Left lobe of liver (tissue), 2 donors: Measurements from ENCODE around the gene CREB3L2. TPM values are rescaled to one million over a fixed set of nuclear protein-coding genes. Genes with fewer than 3 reads are reported as not detected.
A peak's percentile ranks its signal among the peaks of the same experiment; 100 is the strongest.
"Not testable (repeated sequence)": the region's sequence is repeated elsewhere in the genome, so short reads cannot be mapped to it uniquely, and the experiment has no call there.

Source experiments
- ATAC-seq: fragments of 200-7000 bp; cut with Tn5 transposase; one replicate; pipeline ENCODE4 v1.9.1; 2020; ENCODE audit warnings: mild to moderate bottlenecking, moderate library complexity
- DNase-seq: peaks from one replicate; pipeline ENCODE4 v3.0.0-alpha.2; 2020; ENCODE audit warnings: low spot score
- total RNA-seq: library from RNA; stranded (reverse); gene quantifications from one replicate; pipeline ENCODE4 v1.2.1, GENCODE V29; 2021
- donor health status: DM: no; HTN: no; CAD: no; lungs with moderate emphysema.
- donor health status: DM: no; HTN: yes; CAD: no.

The CREB3L2 gene
- total RNA-seq, 1 donor from 2014 or later = 27.1 TPM

- ATAC-seq (no peak), DNase-seq (no peak)
Observed at GRCh38 chr7:137936509-137937201, 65.2 kb downstream of the CREB3L2 start.

- peak; percentile 40 for ATAC-seq
Observed at GRCh38 chr7:137935884-137936508, 65.9 kb downstream of the CREB3L2 start.

GRCh38 chr7:137934941-137935883, 66.7 kb downstream of the CREB3L2 start:
- ATAC-seq = no peak
- DNase-seq = no peak

More at GRCh38 chr7:137935884-137936508, 65.9 kb downstream of the CREB3L2 start:
- DNase-seq = no peak

- ATAC-seq = no peak
Observed at GRCh38 chr7:137934176-137934826, 67.6 kb downstream of the CREB3L2 start.

GRCh38 chr7:137933270-137934017, 68.4 kb downstream of the CREB3L2 start:
- ATAC-seq (no peak), DNase-seq (no peak)

More at GRCh38 chr7:137934176-137934826, 67.6 kb downstream of the CREB3L2 start:
- DNase-seq = no peak

GRCh38 chr7:137932881-137933269, 69.0 kb downstream of the CREB3L2 start:
- ATAC-seq (peak; percentile 31), DNase-seq (no peak)

- peak; percentile 66 for ATAC-seq
Observed at GRCh38 chr7:137931823-137932222, 70.1 kb downstream of the CREB3L2 start.

GRCh38 chr7:137930581-137930980, 71.3 kb downstream of the CREB3L2 start:
- ATAC-seq = no peak
- DNase-seq = no peak

More at GRCh38 chr7:137931823-137932222, 70.1 kb downstream of the CREB3L2 start:
- no peak for DNase-seq

GRCh38 chr7:137928626-137929025, 73.3 kb downstream of the CREB3L2 start:
- DNase-seq (no peak), ATAC-seq (no peak)

GRCh38 chr7:137927386-137927785, 74.5 kb downstream of the CREB3L2 start:
- ATAC-seq (no peak), DNase-seq (no peak)

- not testable (repeated sequence) for DNase-seq, ATAC-seq
Observed at GRCh38 chr7:137926206-137926605, 75.7 kb downstream of the CREB3L2 start.

- DNase-seq (no peak), ATAC-seq (no peak)
Observed at GRCh38 chr7:137925754-137926153, 76.1 kb downstream of the CREB3L2 start.

GRCh38 chr7:137925091-137925490, 76.8 kb downstream of the CREB3L2 start:
- DNase-seq (no peak), ATAC-seq (no peak)

- DNase-seq (no peak), ATAC-seq (no peak)
Observed at GRCh38 chr7:137923380-137923779, 78.5 kb downstream of the CREB3L2 start.

- ATAC-seq (peak; percentile 43), DNase-seq (no peak)
Observed at GRCh38 chr7:137920637-137921399, 81.1 kb downstream of the CREB3L2 start.

- ATAC-seq (no peak), DNase-seq (no peak)
Observed at GRCh38 chr7:137919987-137920386, 81.9 kb downstream of the CREB3L2 start.

GRCh38 chr7:137916980-137917645, 84.8 kb downstream of the CREB3L2 start:
- ATAC-seq = no peak
- DNase-seq = no peak

GRCh38 chr7:137916564-137916963, 85.3 kb downstream of the CREB3L2 start:
- ATAC-seq = no peak

GRCh38 chr7:137915266-137915665, 86.6 kb downstream of the CREB3L2 start:
- DNase-seq = no peak
- no peak for ATAC-seq

More at GRCh38 chr7:137916564-137916963, 85.3 kb downstream of the CREB3L2 start:
- no peak for DNase-seq
